HG03565 (cell line): Measurements from ENCODE around the gene VSTM4.

Source experiments
- ATAC-seq: cut with Tn5 transposase; IDR thresholded peaks from one replicate; pipeline ENCODE4 v1.9.1; 2021; ENCODE audit warnings: mild to moderate bottlenecking, moderate library complexity; ENCODE audit not compliant: unreplicated experiment

Gene VSTM4

GRCh38 chr10:49010295-49010694, 105.0 kb downstream of the VSTM4 start:
- no peak for ATAC-seq

GRCh38 chr10:49009199-49009979, 105.9 kb downstream of the VSTM4 start:
- ATAC-seq: no peak

DNA sequence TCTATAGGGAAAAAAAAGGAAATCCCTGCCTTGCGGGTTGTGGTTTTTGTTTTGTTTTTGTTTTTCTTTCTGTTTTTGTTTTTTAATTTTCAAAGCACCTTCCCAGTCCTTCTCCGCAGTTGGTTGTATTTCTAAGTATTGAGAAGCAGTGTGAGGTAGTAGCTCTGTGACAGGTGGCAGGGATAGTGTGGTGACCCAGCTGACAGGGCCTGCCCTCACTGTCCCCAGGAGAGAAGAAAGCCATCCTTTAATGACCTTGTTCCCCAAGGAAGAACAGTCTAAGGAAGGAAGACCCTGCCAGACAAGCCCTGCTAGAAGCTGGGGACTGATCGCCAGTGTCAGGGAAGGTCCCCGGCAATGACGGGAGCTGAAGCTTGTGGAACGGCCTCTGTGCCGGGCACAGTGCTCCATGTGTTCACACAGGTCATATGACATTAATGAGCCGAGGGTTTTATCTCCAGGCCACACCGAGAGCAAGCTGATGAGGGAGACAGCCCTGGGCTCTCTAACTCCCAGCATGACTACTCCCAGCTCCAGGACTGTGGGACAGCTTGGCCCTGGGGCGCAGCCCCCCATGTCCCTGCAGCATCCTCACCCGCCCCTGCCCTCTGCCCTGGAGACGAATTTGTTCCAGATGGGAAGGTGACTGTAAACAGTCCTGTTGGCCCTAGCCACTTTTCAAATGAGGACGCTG, 106.7 kb downstream of the VSTM4 start:
- ATAC-seq: no peak

- ATAC-seq: no peak
Measured at GRCh38 chr10:49008091-49008490, 107.2 kb downstream of the VSTM4 start.

DNA sequence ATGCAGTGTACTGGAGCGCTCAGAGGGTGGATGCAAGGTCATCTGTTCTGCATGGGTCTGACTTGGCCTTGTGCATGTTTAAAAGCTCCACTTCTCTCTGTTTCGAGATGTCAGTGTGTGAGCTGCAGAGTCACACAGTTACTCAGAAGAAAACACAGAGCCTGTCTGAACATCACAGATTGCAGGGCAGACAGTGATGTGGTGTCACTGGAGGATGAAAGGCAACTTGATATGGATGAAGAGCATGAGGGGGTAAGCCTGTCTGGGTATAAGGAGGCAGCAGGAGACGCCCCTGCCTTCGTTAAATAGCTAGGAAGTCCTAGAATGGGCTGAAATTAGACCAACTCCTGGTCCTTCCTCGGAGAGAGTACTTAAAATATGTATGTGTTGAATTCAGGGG, 108.2 kb downstream of the VSTM4 start:
- ATAC-seq: no peak

DNA sequence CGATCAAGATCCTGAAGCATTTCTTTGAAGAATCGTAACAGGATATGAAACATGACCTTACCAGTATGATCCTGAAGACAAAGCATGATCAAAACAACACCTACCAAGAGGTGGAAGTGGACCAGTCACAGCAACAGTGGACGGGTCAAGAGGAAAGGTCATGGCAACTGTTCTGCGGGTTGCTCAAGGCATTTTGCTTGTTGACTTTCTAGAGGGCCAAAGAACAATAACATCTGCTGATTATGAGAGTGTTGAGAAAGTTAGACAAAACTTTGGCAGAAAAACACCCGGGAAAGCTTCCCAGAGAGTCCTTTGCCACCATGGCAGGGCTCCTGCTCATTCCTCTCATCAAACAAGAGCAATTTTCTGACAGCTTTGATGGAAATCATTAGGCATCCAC, 110.1 kb downstream of the VSTM4 start:
- no peak for ATAC-seq

DNA sequence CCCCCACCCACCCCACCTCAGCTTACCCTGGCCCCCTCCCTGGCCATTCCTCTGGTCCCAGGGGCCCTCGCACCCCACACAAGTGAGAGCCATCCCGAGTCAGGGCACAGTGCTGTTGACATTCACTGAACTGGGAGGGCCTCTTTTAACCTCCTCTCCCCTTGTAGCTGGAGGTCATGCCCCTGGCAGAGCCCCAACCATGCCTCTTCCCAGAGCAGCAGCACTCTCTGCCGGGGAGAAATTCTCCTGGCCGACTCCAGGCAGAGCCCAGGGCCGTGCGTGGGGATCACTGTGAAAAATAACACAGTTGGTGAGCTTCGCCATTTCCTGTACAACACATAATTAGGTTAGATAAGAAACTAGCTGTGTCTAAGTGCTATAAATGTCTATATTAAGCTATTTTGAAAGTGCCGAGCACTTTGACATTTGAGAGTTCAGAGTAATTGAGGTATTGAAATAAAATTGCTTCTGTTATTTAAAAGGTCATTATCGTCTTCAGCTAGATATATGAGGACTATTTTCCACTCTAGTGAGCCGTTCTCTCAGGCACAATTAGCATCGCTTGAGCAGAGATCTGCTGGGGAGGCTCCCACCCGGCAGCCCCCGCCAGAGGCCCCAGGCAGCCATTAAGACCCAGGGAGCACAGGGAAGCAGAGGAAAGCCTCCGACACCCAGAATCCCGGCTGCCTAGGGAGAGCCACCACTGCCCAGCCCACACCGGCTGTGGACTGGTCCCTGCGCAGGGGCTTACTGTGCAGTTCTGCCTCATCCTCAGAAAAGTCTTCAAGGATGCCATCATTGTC, 113.3 kb downstream of the VSTM4 start:
- ATAC-seq: no peak

- ATAC-seq: no peak
Measured at GRCh38 chr10:49001402-49001801, 113.9 kb downstream of the VSTM4 start.

DNA sequence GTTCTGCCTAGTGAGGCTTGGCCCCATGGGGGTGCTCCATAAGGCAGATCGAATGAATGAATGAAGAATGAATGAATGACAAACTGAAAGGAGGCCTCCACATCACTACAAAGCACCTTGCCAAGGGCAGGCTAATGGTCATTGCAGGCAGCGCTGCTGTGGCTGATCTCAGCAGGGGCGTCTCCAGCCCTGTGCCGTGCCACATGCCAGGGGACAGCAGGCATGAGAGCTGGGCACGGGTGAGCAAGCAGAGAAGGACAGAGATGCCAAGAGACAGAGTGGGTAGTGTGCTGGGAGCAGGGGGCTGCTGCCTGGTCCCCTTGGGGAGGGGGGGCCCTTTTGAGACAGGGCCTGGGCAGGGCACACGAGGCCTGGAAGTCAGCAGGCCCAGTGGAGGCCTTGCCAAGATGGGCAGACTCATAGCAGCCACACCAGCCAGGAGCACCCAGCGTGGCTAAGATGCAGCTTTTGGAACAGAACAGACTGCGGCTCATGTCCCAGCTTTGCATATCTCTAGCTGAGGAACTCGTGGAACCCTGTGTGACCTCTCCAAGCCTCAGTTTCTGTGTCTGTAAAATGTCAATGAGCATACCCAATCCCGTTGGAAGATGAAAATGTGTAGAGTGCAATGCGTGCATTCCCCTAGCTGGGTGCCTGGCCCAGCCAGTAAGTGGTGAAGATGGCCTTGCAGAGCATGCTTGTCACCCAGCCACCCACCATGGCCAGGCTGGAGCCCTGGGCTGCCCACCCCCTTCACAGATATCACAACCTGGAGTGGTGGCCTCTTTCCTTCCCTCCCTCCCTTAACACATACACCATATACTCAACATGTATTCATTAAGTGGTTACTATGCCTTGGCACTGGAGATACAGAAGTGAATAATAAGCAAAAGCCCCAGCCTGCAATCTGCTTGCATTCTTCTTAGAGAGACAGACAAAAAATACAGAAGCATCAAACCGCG, 114.6 kb downstream of the VSTM4 start:
- no peak for ATAC-seq

GRCh38 chr10:48999346-48999745, 116.0 kb downstream of the VSTM4 start:
- no peak for ATAC-seq

DNA sequence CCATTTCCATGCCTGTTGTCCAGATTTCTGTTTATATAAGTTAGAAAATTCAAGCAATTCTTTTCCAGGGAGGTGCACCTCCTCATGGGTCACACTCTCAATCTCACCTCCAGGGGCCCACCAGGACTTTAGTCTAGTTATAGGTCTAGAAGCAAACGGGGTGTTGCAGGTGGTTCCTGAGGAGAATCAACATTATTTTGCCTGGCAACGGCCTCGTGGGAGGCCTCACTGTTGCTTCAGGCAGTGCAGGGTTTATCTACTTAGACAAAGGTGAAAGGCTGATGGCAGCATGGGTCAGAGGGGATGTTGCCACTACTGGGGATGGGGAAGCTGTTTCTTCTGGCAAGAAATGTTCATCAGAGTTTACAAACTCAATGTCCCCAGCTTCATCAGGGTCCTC, 119.0 kb downstream of the VSTM4 start:
- no peak for ATAC-seq

- no peak for ATAC-seq
Measured at GRCh38 chr10:48993627-48994026, 121.7 kb downstream of the VSTM4 start.

DNA sequence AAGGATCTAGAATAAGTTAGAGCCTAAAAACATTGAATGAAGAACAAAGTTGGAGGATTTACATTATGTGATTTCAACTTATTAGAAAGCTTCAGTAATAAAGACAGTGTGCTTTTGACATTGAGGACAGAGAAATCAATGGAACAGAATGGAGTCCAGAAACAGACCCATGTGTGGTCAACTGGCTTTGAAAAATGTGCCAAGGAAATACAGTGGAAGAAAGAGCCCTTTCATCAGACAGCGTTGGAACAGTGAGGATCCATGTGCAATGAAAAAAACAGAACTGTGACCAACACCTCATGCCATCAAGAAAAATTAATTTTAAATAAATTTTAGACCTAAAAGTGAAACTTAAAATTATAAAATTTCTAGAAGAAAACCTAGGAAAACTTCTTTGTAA, 125.1 kb downstream of the VSTM4 start:
- no peak for ATAC-seq

DNA sequence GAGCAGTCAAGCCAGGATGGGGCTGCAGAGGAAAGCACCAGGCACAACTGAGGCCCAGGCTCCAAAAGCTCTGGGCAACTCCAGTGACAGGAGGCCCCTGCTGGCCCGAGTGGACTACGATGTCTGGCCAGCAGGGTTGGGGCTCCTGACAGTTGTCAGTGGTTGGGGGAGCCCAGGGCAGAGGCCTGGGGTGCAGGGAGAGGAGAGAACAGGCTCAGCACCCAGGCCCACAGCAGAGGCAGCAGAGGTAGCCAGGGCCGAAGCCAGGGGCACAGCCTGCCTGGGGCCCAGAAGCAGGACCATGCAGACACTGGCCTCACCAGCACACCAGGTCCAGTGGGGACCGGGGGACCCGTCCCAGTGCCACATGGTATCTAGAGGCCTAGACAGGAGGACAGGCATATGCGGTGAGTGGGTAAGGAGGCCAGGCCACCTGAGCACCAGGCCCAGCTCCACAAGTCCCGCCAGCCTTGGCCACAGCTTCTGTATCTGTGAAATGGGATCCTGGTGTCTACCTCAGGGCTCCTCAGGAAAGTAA, 129.6 kb downstream of the VSTM4 start:
- ATAC-seq: no peak

DNA sequence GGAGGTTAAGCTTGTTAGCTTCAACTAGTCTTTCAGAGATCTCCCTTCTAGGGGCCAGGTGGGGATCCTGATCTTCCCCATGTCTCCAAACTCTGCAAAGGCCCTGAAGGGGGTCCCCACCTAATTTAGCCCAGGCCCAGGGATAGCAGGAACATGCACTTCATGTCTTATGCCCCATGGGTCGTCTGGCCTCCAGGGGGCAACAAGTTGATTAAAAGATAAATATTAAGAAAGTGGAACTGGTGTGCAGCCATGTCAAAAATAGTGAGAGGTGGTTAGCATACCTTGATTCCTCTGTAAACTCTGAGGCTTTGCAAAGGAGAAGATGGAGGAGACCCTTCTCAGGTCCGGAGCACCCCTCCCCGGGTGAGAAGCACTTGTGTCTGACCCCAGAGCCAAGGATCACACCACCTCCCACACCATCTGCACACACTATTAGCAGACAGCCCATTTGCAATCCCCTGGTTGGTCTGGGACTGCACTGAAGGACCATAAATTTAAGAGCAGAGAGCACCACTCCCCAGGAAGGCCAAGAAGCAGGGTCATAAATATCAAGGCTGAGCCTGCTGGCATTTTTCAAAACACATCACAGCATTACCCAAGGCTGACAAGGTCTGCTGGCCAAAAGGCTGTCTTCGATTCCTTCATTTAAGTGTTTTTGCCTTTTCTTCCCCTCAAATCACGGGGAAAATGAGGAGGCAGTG, 131.5 kb downstream of the VSTM4 start:
- ATAC-seq: no peak

- ATAC-seq: no peak
Measured at GRCh38 chr10:48982584-48982983, 132.7 kb downstream of the VSTM4 start.

DNA sequence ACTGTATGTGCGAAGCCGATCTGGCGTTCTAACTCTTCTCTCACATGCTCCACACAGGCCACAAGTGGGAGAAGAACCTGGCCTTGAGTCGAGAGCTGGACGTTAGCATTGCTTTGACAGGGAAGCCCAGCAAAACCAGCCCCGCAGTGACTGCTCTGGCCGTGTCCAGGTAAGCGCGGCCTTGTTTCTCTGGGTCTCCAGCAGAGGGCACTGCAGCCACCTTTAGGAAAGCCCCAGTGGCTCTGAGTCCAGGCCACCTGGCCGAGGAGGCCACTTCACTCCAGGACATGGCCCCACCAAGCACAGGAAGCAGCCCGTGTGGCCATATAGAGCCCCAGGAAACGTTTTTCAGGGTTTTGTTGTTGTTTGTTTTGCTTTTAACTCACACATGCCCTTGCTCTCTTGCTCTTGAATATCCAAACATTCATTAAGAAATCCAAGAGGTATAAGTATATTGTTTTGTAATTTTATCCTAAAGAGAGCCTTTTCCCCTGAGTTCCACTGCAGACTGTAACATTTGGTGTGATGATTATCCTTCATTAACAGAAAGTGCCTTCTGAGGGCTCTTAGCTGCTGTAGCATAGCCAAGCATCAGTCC, 133.9 kb downstream of the VSTM4 start:
- ATAC-seq: no peak

DNA sequence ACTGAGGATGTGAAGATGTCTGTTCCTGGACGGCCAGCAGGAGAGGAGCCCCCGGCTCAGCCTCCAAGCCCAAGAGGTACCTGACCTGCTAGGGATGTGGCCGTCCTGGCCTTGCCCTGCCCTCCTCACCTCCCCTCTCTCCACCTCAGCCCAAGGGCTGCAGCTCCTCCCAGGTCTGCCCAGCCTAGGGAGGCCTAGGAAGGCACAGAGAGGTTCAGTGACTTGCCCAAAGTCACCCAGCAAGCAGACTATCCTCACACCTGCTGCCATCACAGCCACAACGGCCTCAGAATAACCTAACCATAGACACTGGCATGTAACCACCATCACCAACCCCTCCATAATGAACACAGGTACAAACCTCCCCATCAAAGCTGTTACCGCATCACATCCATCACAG, 137.0 kb downstream of the VSTM4 start:
- no peak for ATAC-seq

GRCh38 chr10:48976196-48976595, 139.1 kb downstream of the VSTM4 start:
- ATAC-seq: no peak
